GM12801 (cell line): ENCODE results near the gene EPHA3.

Experiments used
- CTCF ChIP-seq: IDR thresholded peaks from one replicate; pipeline ENCODE4 v1.5.1; 2011; ENCODE audit warnings: control low read depth; ENCODE audit not compliant: insufficient read length; ENCODE audit errors: extremely low read depth

EPHA3 gene

GRCh38 chr3:89113344-89113743 is 5.9 kb downstream of the EPHA3 start:
- TF ChIP-seq CTCF = no peak

GRCh38 chr3:89113893-89114840 is 6.7 kb downstream of the EPHA3 start:
- no peak for TF ChIP-seq CTCF

GRCh38 chr3:89114841-89115223 is 7.4 kb downstream of the EPHA3 start:
- no peak for TF ChIP-seq CTCF

- TF ChIP-seq CTCF = no peak
Measured at GRCh38 chr3:89116476-89116875, 9.1 kb downstream of the EPHA3 start.

GRCh38 chr3:89138048-89138447 is 30.6 kb downstream of the EPHA3 start:
- no peak for TF ChIP-seq CTCF

GRCh38 chr3:89139870-89140269 is 32.4 kb downstream of the EPHA3 start:
- TF ChIP-seq CTCF = no peak

- TF ChIP-seq CTCF = no peak
Measured at GRCh38 chr3:89144080-89144479, 36.7 kb downstream of the EPHA3 start.
